Measurements from ENCODE around the gene NFATC2. TPM values are rescaled to one million over a fixed set of nuclear protein-coding genes. Genes with fewer than 3 reads are reported as not detected.
"Not testable (repeated sequence)": the region's sequence is repeated elsewhere in the genome, so short reads cannot be mapped to it uniquely, and the experiment has no call there.

Gene NFATC2
- total and polyA plus RNA-seq, 2 of the 8 experiments (the other 6 are each of a cell fraction or from before 2014, with no cell fraction given), result 0.27 to 0.91 TPM

DNA sequence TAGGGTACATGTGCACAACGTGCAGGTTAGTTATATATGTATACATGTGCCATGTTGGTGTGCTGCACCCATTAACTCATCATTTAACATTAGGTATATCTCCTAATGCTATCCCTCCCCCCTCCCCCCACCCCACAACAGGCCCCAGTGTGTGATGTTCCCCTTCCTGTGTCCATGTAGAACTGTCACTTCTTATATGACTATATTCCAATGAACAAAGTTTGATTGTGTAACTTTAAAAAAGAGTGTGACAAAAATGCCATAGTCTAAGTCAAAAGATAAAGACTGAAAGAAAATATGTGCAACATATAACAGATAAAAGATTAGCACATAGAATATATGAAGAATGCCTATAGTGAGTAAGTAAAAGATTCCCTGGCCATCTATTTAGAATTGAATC lies 66.4 kb downstream of the NFATC2 start:
- DNase-seq (ENCODE audit: low read depth in 1 of 2, low spot score in 2 of 2); FAIRE-seq; H3K14ac ChIP-seq (ENCODE audit: insufficient read length); H2BK5ac ChIP-seq (ENCODE audit: low read depth, low read length); H3K4ac ChIP-seq (replicated peaks; ENCODE audit: insufficient read length, low read depth, low read length); POLR2A ChIA-PET (ENCODE audit: partially characterized antibody); H4K20me1 ChIP-seq (replicated peaks in 1 of 2; ENCODE audit: control insufficient read depth in 1 of 2, insufficient read depth in 2 of 2, low read length in 2 of 2); H3K9me3 ChIP-seq (ENCODE audit: insufficient read depth in 2 of 2, low read depth in 1 of 2, low read length in 1 of 2); H3K4me1 ChIP-seq (replicated peaks in 1 of 4; ENCODE audit: control insufficient read depth in 3 of 4, insufficient read depth in 4 of 4, low read length in 3 of 4); H2AK5ac ChIP-seq (ENCODE audit: low read depth, low read length); H3K27ac ChIP-seq (ENCODE audit: low read depth, low read length); H3K18ac ChIP-seq (ENCODE audit: extremely low read depth, low read length); H3K79me2 ChIP-seq (ENCODE audit: control insufficient read depth in 1 of 2, insufficient read depth in 2 of 2, low read length in 2 of 2); H4K91ac ChIP-seq (replicated peaks; ENCODE audit: insufficient read length, low read length); H3K36me3 ChIP-seq (ENCODE audit: control insufficient read depth in 2 of 4, insufficient read depth in 4 of 4, low read length in 3 of 4); H3K4me2 ChIP-seq (ENCODE audit: insufficient read depth in 1 of 2, low read depth in 2 of 2, low read length in 2 of 2); H3K56ac ChIP-seq (replicated peaks; ENCODE audit: insufficient read length, low read depth, low read length); H4K5ac ChIP-seq (ENCODE audit: insufficient read length, low read depth, low read length); H2BK15ac ChIP-seq (ENCODE audit: low read length); H3K23ac ChIP-seq (ENCODE audit: insufficient read length); H3K79me1 ChIP-seq (ENCODE audit: low read depth, low read length); H3K9ac ChIP-seq (replicated peaks in 1 of 4; ENCODE audit: extremely low read depth in 1 of 4, low read depth in 3 of 4, low read length in 3 of 4); H2BK12ac ChIP-seq (ENCODE audit: low read depth, low read length); H2BK20ac ChIP-seq (ENCODE audit: low read length); H2AFZ ChIP-seq (ENCODE audit: low read length); H4K8ac ChIP-seq (ENCODE audit: extremely low read depth, insufficient read depth, low read length); H2BK120ac ChIP-seq (replicated peaks; ENCODE audit: low read depth, low read length); H3K27me3 ChIP-seq (replicated peaks in 1 of 4; ENCODE audit: control insufficient read depth in 3 of 4, extremely low read depth in 1 of 4, insufficient read depth in 3 of 4, low read length in 3 of 4); H3K23me2 ChIP-seq (ENCODE audit: low read depth, low read length); H3K4me3 ChIP-seq (ENCODE audit: extremely low read depth in 1 of 4, insufficient read depth in 2 of 4, low read depth in 3 of 4, low read length in 4 of 4): not testable (repeated sequence)
- WGBS, 2 experiments (ENCODE audit: extremely low coverage in 1 of 2, insufficient coverage in 1 of 2, insufficient read length in 1 of 2, insufficient replicate concordance in 2 of 2, low coverage in 1 of 2, low lambda C conversion rate in 2 of 2, missing lambda C conversion rate in 1 of 2), result no CpG with 5 or more reads among the region's 1 CpG
- CTCF ChIA-PET (ENCODE audit: partially characterized antibody), result interaction anchor here (0.5 to 0.7 kb wide), 2 partner anchors 18 to 652 kb away, joined by 3 read pairs; no protein-coding TSS in a partner anchor
